Astrocyte of the spinal cord (primary cell): ENCODE results near the gene GFPT2.

Source experiments
- DNase-seq: peaks from one replicate; pipeline ENCODE4 v3.0.0; 2011; ENCODE audit warnings: low read depth, low spot score
- H3K4me3 ChIP-seq: 2 replicates; pipeline ENCODE4 v1.5.1; 2011; ENCODE audit warnings: low read depth, mild to moderate bottlenecking, low read length, moderate library complexity
- in situ Hi-C: cut with HindIII; loops from 2 replicates; pipeline ENCODE4 v1.10.0; 2017; ENCODE audit warnings: low sequenced_read_pairs
- TF ChIP-seq, protein P1 (sequence below): IDR thresholded peaks from 2 replicates; pipeline ENCODE4 v1.5.1; 2012; ENCODE audit warnings: low read depth, mild to moderate bottlenecking, low read length, inconsistent platforms

The GFPT2 gene

DNA sequence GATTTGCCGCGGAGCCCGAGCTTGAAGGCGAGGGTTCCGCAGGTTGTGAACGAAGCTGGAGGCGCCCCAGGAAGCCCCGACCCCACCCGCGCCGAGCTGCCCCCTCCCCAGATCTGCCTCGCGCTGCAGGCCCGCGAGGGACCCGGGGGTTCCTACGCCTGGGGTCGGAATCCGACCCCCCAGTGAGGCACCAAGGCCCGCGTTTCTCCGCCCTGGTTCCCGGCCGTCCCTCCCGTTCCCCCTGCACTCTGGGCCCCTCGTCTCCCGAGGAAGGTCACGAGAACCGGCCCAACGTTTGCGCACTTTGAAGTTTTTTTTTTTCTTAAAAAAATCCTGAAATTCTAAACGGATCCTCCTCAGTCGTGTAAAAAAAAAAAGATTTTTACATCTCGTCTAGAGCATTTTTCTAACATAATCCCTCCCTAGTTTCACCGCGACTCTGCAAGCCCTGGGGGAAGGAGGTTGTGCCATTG lies 880 bp upstream of the GFPT2 start:
- in situ Hi-C loops, result no loop called here
- no peak for DNase-seq
- peak overlapping the region; percentile 82 for H3K4me3 ChIP-seq
- TF ChIP-seq, protein P1, sequence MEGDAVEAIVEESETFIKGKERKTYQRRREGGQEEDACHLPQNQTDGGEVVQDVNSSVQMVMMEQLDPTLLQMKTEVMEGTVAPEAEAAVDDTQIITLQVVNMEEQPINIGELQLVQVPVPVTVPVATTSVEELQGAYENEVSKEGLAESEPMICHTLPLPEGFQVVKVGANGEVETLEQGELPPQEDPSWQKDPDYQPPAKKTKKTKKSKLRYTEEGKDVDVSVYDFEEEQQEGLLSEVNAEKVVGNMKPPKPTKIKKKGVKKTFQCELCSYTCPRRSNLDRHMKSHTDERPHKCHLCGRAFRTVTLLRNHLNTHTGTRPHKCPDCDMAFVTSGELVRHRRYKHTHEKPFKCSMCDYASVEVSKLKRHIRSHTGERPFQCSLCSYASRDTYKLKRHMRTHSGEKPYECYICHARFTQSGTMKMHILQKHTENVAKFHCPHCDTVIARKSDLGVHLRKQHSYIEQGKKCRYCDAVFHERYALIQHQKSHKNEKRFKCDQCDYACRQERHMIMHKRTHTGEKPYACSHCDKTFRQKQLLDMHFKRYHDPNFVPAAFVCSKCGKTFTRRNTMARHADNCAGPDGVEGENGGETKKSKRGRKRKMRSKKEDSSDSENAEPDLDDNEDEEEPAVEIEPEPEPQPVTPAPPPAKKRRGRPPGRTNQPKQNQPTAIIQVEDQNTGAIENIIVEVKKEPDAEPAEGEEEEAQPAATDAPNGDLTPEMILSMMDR, result no peak

DNA sequence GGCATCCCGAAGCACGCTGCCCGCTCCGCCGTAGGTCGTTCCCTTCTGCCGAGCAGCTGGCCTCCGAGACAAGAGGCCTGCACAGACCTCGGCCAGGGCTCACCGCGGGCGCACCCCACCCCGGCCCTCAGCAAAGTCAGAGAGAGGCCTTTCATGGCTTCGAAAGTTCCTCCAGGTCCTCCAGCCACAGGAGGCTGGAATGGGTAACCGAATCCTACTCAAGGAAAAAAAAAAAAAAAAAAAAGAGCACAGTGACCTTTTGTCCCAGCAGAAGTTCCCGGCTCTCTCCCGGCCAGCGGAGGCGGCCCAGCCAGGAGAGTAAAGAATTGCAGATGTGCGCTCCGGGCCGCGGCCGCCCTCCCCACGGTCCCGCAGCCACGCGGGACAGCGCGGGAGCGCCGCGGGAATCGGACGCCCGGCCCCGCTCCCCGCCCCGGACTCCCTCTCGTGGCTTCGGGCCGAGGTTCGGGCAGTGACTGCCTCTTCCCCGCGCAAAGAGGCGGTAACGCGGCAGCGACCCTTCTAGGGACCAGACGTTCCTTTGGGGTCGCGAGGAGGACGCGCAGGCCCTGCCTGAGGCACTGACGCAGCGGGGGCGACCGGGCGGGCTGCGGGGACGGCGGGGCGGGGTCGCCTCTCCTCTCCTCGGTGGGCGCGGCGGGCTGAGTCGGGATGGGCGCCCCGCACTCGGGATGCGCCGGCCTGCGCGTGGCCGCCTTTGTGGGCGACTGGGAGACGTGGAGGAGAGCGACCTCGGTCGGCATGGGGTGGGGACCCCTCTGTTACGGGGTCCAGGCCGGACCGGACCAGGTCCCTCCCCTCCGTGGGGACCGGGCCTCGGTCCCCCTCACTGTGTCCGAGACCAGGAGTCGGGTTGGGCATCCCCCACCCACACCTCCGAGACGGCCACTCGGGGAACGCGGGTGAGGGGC lies 754 bp downstream of the GFPT2 start:
- no peak for DNase-seq
- in situ Hi-C loops, result no loop called here
- TF ChIP-seq, protein P1, result no peak
- H3K4me3 ChIP-seq, result peak overlapping the region; percentile 82

DNA sequence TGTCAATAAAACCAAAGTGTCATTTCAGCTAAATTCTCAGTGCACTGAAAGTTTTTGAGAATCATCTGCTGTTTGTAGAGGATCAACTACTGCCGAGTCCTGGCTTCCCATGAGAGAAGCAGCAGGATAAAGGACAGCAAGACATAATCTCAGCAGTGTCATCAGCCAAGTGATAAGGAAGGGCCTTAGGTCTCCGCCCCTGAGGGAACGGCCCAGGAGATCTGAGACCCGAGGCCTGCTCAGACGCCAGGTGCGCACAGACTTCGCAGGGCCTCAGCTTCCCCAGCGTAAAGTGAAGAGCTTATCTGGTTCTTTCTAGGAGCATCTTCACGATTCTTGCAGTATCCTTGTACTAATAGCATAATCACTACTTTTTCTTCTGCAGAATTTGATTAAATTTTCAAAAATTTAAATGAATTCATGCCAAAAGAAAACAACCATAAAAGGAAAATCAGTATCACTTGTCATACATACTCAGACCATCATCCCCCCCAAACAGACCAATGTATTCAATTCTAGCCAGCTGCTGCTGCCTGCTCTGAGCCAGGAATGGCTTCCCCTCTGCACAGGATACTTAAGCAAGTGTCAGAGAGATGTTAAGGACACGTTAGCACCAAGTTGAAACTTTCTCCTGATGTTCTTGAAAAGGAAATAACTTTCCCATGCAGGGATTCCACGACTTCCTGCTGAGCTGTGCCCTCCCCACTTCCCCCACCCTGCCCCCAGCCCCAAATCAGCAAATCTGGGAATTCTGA lies 2.2 kb downstream of the GFPT2 start:
- in situ Hi-C loops, result no loop called here
- H3K4me3 ChIP-seq, result peak overlapping the region; percentile 82
- DNase-seq, result no peak
- TF ChIP-seq, protein P1, result no peak

DNA sequence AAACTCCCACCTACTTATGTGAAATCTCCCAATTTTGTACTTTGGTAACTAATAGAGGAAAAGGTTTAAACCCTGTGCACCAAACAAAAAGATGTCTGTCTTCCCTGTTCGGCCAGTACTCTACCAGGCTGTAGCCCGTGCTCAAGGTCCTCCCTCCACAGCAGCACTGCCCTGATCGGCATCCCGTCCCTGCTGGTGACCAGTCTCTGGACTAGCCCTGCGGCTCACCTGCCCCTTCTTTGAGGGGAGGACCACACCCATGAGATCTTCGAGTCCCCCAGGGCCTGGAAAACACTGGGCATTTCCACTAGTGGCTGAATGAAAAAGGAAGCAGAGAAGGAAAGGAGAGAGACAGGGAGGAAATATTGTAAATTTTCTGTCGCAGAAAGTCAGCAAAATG lies 2.8 kb downstream of the GFPT2 start:
- TF ChIP-seq, protein P1, result no peak
- no peak overlapping the region for H3K4me3 ChIP-seq
- in situ Hi-C loops, result no loop called here
- DNase-seq, result no peak

DNA sequence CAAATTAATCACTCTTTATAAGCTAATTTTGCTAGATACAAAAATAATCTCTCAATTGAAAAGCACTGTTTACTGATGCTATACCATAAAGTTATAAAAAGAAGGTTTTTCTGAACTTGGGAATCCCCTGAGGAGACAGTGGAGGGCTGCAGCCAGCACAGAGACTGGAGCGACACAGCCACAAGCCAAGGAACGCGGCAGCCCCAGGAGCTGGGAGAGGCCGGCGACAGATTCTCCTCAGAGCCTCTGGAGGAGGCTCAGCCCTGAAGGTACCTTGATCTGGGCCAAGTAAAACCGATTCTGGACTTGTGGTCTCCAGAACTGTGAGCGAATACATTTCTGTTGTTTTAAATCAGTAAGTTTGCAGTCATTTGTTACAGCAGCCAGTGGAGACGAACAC lies 3.7 kb downstream of the GFPT2 start:
- no peak for DNase-seq
- no peak overlapping the region for H3K4me3 ChIP-seq
- TF ChIP-seq, protein P1, result no peak
- in situ Hi-C loops, result no loop called here

DNA sequence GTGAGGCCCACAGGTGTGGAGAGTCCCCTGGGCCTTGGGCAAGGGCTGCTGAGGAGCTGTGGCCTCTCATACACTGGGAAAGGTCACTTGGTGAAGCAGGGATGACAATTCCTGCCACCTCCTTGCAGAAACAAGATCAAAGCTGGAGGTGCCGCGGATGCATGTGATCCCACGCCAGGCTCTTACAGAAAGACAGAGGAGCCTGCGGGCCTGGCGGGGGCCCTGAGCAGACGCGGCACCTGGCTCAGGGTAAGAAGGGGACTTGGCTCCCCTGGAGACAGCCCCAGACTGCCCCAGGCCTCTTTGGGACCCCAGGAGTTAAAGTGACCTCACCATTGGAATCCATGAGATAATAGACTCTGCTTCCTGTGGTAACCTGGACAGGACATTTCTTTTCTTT lies 4.8 kb downstream of the GFPT2 start:
- H3K4me3 ChIP-seq, result no peak overlapping the region
- in situ Hi-C loops, result no loop called here
- TF ChIP-seq, protein P1, result no peak

More for the DNA sequence above, 4.8 kb downstream of the GFPT2 start:
- DNase-seq, result no peak
